ENCODE results near the gene ASB7.

ASB7 gene

GRCh38 chr15:100688549-100689120, 86.2 kb downstream of the ASB7 start:
- no peaks in the 10 kb centered on the region for H3K9me3 ChIP-seq (ENCODE audit: insufficient read depth, low read depth, low read length)
- H3K4me3 ChIP-seq (ENCODE audit: low read length): no peak overlapping the region
- H3K27ac ChIP-seq (ENCODE audit: low read length): no peak overlapping the region
- no peaks in the 10 kb centered on the region for H3K27me3 ChIP-seq (ENCODE audit: insufficient read depth, low read length)
- no peaks in the 10 kb centered on the region for H3K4me1 ChIP-seq (ENCODE audit: insufficient read depth, low read length)
- H3K9ac ChIP-seq (ENCODE audit: low read depth, low read length): no peak overlapping the region
- no peaks in the 10 kb centered on the region for H3K36me3 ChIP-seq (ENCODE audit: insufficient read depth, low read depth, low read length)

- H3K9me3 ChIP-seq (ENCODE audit: insufficient read depth, low read depth, low read length): no peaks in the 10 kb centered on the region
- no peaks in the 10 kb centered on the region for H3K4me1 ChIP-seq (ENCODE audit: insufficient read depth, low read length)
- H3K27me3 ChIP-seq (ENCODE audit: insufficient read depth, low read length): no peaks in the 10 kb centered on the region
- H3K9ac ChIP-seq (ENCODE audit: low read depth, low read length): no peak overlapping the region
- H3K27ac ChIP-seq (ENCODE audit: low read length): no peak overlapping the region
- H3K36me3 ChIP-seq (ENCODE audit: insufficient read depth, low read depth, low read length): no peaks in the 10 kb centered on the region
- no peak overlapping the region for H3K4me3 ChIP-seq (ENCODE audit: low read length)
These were observed 86.9 kb downstream of the ASB7 start for GRCh38 chr15:100689131-100689899.

- Histone ChIP-seq H3K9me3 (ENCODE audit: insufficient read depth, low read depth, low read length) (no peaks in the 10 kb centered on the region), H3K4me1 (ENCODE audit: insufficient read depth, low read length) (no peaks in the 10 kb centered on the region), H3K36me3 (ENCODE audit: insufficient read depth, low read depth, low read length) (no peaks in the 10 kb centered on the region), H3K4me3 (ENCODE audit: low read length) (no peak overlapping the region), H3K27me3 (ENCODE audit: insufficient read depth, low read length) (no peaks in the 10 kb centered on the region), H3K27ac (ENCODE audit: low read length) (no peak overlapping the region), H3K9ac (ENCODE audit: low read depth, low read length) (no peak overlapping the region)
These were observed 87.8 kb downstream of the ASB7 start for GRCh38 chr15:100690032-100690794.

GRCh38 chr15:100690795-100691158, 88.4 kb downstream of the ASB7 start:
- H3K36me3 ChIP-seq (ENCODE audit: insufficient read depth, low read depth, low read length): no peaks in the 10 kb centered on the region

GRCh38 chr15:100691321-100691720, 88.9 kb downstream of the ASB7 start:
- Histone ChIP-seq H3K9ac (ENCODE audit: low read depth, low read length) (no peak overlapping the region), H3K4me3 (ENCODE audit: low read length) (no peak overlapping the region), H3K27ac (ENCODE audit: low read length) (no peak overlapping the region), H3K4me1 (ENCODE audit: insufficient read depth, low read length) (no peaks in the 10 kb centered on the region), H3K36me3 (ENCODE audit: insufficient read depth, low read depth, low read length) (no peaks in the 10 kb centered on the region), H3K27me3 (ENCODE audit: insufficient read depth, low read length) (no peaks in the 10 kb centered on the region), H3K9me3 (ENCODE audit: insufficient read depth, low read depth, low read length) (no peaks in the 10 kb centered on the region)

More at GRCh38 chr15:100690795-100691158, 88.4 kb downstream of the ASB7 start:
- H3K4me3 ChIP-seq (ENCODE audit: low read length): no peak overlapping the region
- no peaks in the 10 kb centered on the region for H3K27me3 ChIP-seq (ENCODE audit: insufficient read depth, low read length)
- no peak overlapping the region for H3K9ac ChIP-seq (ENCODE audit: low read depth, low read length)
- no peaks in the 10 kb centered on the region for H3K9me3 ChIP-seq (ENCODE audit: insufficient read depth, low read depth, low read length)
- H3K27ac ChIP-seq (ENCODE audit: low read length): no peak overlapping the region
- H3K4me1 ChIP-seq (ENCODE audit: insufficient read depth, low read length): no peaks in the 10 kb centered on the region

GRCh38 chr15:100692246-100692645, 89.9 kb downstream of the ASB7 start:
- Histone ChIP-seq H3K9ac (ENCODE audit: low read depth, low read length) (no peak overlapping the region), H3K27me3 (ENCODE audit: insufficient read depth, low read length) (no peaks in the 10 kb centered on the region), H3K4me1 (ENCODE audit: insufficient read depth, low read length) (no peaks in the 10 kb centered on the region), H3K9me3 (ENCODE audit: insufficient read depth, low read depth, low read length) (no peaks in the 10 kb centered on the region), H3K4me3 (ENCODE audit: low read length) (no peak overlapping the region), H3K27ac (ENCODE audit: low read length) (no peak overlapping the region), H3K36me3 (ENCODE audit: insufficient read depth, low read depth, low read length) (no peaks in the 10 kb centered on the region)

GRCh38 chr15:100692671-100693070, 90.3 kb downstream of the ASB7 start:
- no peak overlapping the region for H3K27ac ChIP-seq (ENCODE audit: low read length)
- H3K9me3 ChIP-seq (ENCODE audit: insufficient read depth, low read depth, low read length): no peaks in the 10 kb centered on the region
- no peaks in the 10 kb centered on the region for H3K36me3 ChIP-seq (ENCODE audit: insufficient read depth, low read depth, low read length)
- H3K27me3 ChIP-seq (ENCODE audit: insufficient read depth, low read length): no peaks in the 10 kb centered on the region
- no peak overlapping the region for H3K4me3 ChIP-seq (ENCODE audit: low read length)
- no peak overlapping the region for H3K9ac ChIP-seq (ENCODE audit: low read depth, low read length)
- H3K4me1 ChIP-seq (ENCODE audit: insufficient read depth, low read length): no peaks in the 10 kb centered on the region

GRCh38 chr15:100693451-100693850, 91.1 kb downstream of the ASB7 start:
- Histone ChIP-seq H3K9ac (ENCODE audit: low read depth, low read length) (no peak overlapping the region), H3K9me3 (ENCODE audit: insufficient read depth, low read depth, low read length) (no peaks in the 10 kb centered on the region), H3K27me3 (ENCODE audit: insufficient read depth, low read length) (no peaks in the 10 kb centered on the region), H3K4me1 (ENCODE audit: insufficient read depth, low read length) (no peaks in the 10 kb centered on the region), H3K36me3 (ENCODE audit: insufficient read depth, low read depth, low read length) (no peaks in the 10 kb centered on the region), H3K4me3 (ENCODE audit: low read length) (no peak overlapping the region), H3K27ac (ENCODE audit: low read length) (no peak overlapping the region)

GRCh38 chr15:100694381-100695021, 92.1 kb downstream of the ASB7 start:
- H3K27ac ChIP-seq (ENCODE audit: low read length): no peak overlapping the region
- no peak overlapping the region for H3K9ac ChIP-seq (ENCODE audit: low read depth, low read length)
- H3K36me3 ChIP-seq (ENCODE audit: insufficient read depth, low read depth, low read length): no peaks in the 10 kb centered on the region
- H3K4me3 ChIP-seq (ENCODE audit: low read length): no peak overlapping the region
- H3K4me1 ChIP-seq (ENCODE audit: insufficient read depth, low read length): no peaks in the 10 kb centered on the region
- H3K27me3 ChIP-seq (ENCODE audit: insufficient read depth, low read length): no peaks in the 10 kb centered on the region
- no peaks in the 10 kb centered on the region for H3K9me3 ChIP-seq (ENCODE audit: insufficient read depth, low read depth, low read length)

- Histone ChIP-seq H3K27ac (ENCODE audit: low read length) (no peak overlapping the region), H3K9me3 (ENCODE audit: insufficient read depth, low read depth, low read length) (no peaks in the 10 kb centered on the region)
These were observed 92.7 kb downstream of the ASB7 start for GRCh38 chr15:100695048-100695447.

GRCh38 chr15:100696452-100696851, 94.1 kb downstream of the ASB7 start:
- no peaks in the 10 kb centered on the region for H3K36me3 ChIP-seq (ENCODE audit: insufficient read depth, low read depth, low read length)
- H3K27me3 ChIP-seq (ENCODE audit: insufficient read depth, low read length): no peaks in the 10 kb centered on the region
- H3K9ac ChIP-seq (ENCODE audit: low read depth, low read length): no peak overlapping the region
- H3K27ac ChIP-seq (ENCODE audit: low read length): no peak overlapping the region
- no peaks in the 10 kb centered on the region for H3K9me3 ChIP-seq (ENCODE audit: insufficient read depth, low read depth, low read length)
- H3K4me1 ChIP-seq (ENCODE audit: insufficient read depth, low read length): no peaks in the 10 kb centered on the region
- no peak overlapping the region for H3K4me3 ChIP-seq (ENCODE audit: low read length)

More at GRCh38 chr15:100695048-100695447, 92.7 kb downstream of the ASB7 start:
- Histone ChIP-seq H3K4me1 (ENCODE audit: insufficient read depth, low read length) (no peaks in the 10 kb centered on the region), H3K9ac (ENCODE audit: low read depth, low read length) (no peak overlapping the region), H3K4me3 (ENCODE audit: low read length) (no peak overlapping the region), H3K36me3 (ENCODE audit: insufficient read depth, low read depth, low read length) (no peaks in the 10 kb centered on the region), H3K27me3 (ENCODE audit: insufficient read depth, low read length) (no peaks in the 10 kb centered on the region)
